Measurements from ENCODE around the gene KCTD3. TPM values are rescaled to one million over a fixed set of nuclear protein-coding genes. Genes with fewer than 3 reads are reported as not detected.
A peak's percentile ranks its signal among the peaks of the same experiment; 100 is the strongest.

The KCTD3 gene
- total and polyA plus RNA-seq, 2 of the 13 experiments (the other 11 are each of a cell fraction or from before 2014, with no cell fraction given) = 49.8 to 68.1 TPM

- TF ChIP-seq CREM (IDR thresholded peaks at IDR 0.05) (peak; percentile 27; the same call in 1 of the 2 replicates), CREM (CRISPR knock-in tag; IDR thresholded peaks at IDR 0.05) (no peak), STAG1 (CRISPR knock-in tag; IDR thresholded peaks at IDR 0.05) (no peak), SOX13 (IDR thresholded peaks at IDR 0.05) (no peak), SOX13 (CRISPR knock-in tag; conservative IDR thresholded peaks at IDR 0.05 in 1 of 2, IDR thresholded peaks at IDR 0.05 in 1 of 2) (peak in 1 of 2 experiments; percentile 57; a peak in 1 of 4 replicates), SOX6 (IDR thresholded peaks at IDR 0.05) (no peak), SOX6 (CRISPR knock-in tag; IDR thresholded peaks at IDR 0.05) (peak; percentile 6; the same call in 1 of the 2 replicates), ZNF18 (CRISPR knock-in tag; IDR thresholded peaks at IDR 0.05; ENCODE audit: insufficient replicate concordance) (no peak), THAP7 (CRISPR knock-in tag; IDR thresholded peaks at IDR 0.05) (no peak), CENPT (CRISPR knock-in tag; IDR thresholded peaks at IDR 0.05; ENCODE audit: low read depth) (no peak), DMAP1 (CRISPR knock-in tag; IDR thresholded peaks at IDR 0.05) (no peak), JARID2 (CRISPR knock-in tag; IDR thresholded peaks at IDR 0.05; ENCODE audit: insufficient replicate concordance) (no peak), ARID5B (CRISPR knock-in tag; IDR thresholded peaks at IDR 0.05) (peak; percentile 47; the same call in 1 of the 2 replicates), CREB1 (IDR thresholded peaks at IDR 0.05) (no peak), CREB1 (CRISPR knock-in tag; IDR thresholded peaks at IDR 0.05) (no peak), ZNF407 (CRISPR knock-in tag; IDR thresholded peaks at IDR 0.05; ENCODE audit: not compliant biosample characterization) (no peak)
Measured at GRCh38 chr1:215557992-215558626, 9.0 kb upstream of the KCTD3 start (continued).

All from HepG2 (cell line).